GM12801 (cell line): Measurements from ENCODE around the gene IL17RB.

Source experiments
- CTCF ChIP-seq: IDR thresholded peaks from one replicate; pipeline ENCODE4 v1.5.1; 2011; ENCODE audit warnings: control low read depth; ENCODE audit not compliant: insufficient read length; ENCODE audit errors: extremely low read depth

The IL17RB gene

GRCh38 chr3:53913401-53913800, 67.0 kb downstream of the IL17RB start:
- no peak for TF ChIP-seq CTCF
